GM12878 (cell line): ENCODE data around the gene TMEM14A. TPM values are rescaled to one million over a fixed set of nuclear protein-coding genes. Genes with fewer than 3 reads are reported as not detected.

ENCODE experiments used
- ATAC-seq: fragments of 200-7000 bp; cut with Tn5 transposase; 3 replicates; pipeline ENCODE4 v1.9.1; 2020; ENCODE audit warnings: mild to moderate bottlenecking, moderate library complexity
- BruUV-seq: library from RNA; stranded (reverse); fragments of 400-500 nt; replicated peaks from 2 replicates; lab custom pipeline; 2021; lab: Mats Ljungman, UMichigan
- CTCF ChIA-PET: fragments of 300-600 bp; sonication (Branson Sonifier 250); formaldehyde crosslinking; extraction: SDS; loops from one replicate; lab custom pipeline; 2021; ENCODE audit warnings: inconsistent platforms; lab: Yijun Ruan, JAX
- POLR2A ChIA-PET: fragments of 350-600 bp; formaldehyde crosslinking; extraction: SDS; loops from one replicate; lab custom pipeline; 2021; ENCODE audit warnings: inconsistent platforms; lab: Charles Lee
- RAD21 ChIA-PET: fragments of 300-600 bp; sonication (Branson Sonifier 250); formaldehyde crosslinking; loops from one replicate; lab custom pipeline; 2023; ENCODE audit warnings: antibody characterized with exemption; ENCODE audit not compliant: unreplicated experiment; lab: Charles Lee
- SMC1A ChIA-PET: fragments of 300-600 bp; sonication (Branson Sonifier 250); formaldehyde crosslinking; loops from one replicate; lab custom pipeline; 2023; ENCODE audit not compliant: unreplicated experiment, uncharacterized antibody; lab: Charles Lee
- DNase-seq: peaks from one replicate; pipeline ENCODE4 v3.0.0-alpha.2; 2011; ENCODE audit warnings: low read depth, low spot score
- FAIRE-seq: peaks from 3 replicates; lab custom pipeline; 2011; peaks lifted over from hg19 to GRCh38; lab: Jason Lieb, UNC
- H2AFZ ChIP-seq: 2 replicates; pipeline ENCODE4 v1.6.0; 2011; ENCODE audit warnings: low read depth, low read length, control low read depth; ENCODE audit not compliant: control insufficient read depth
- H3K27ac ChIP-seq: 2 replicates; pipeline ENCODE4 v1.5.1; 2011; ENCODE audit warnings: control low read depth; ENCODE audit not compliant: control insufficient read depth, insufficient read depth
- H3K27me3 ChIP-seq, 2 experiments: replicated peaks in 1 of 2; 2 replicates each; pipeline versions ENCODE4 v1.6.0 to v1.6.1; 2011; ENCODE audit warnings: low read length in 1 of 2; ENCODE audit not compliant: control insufficient read depth in 2 of 2, insufficient read depth in 2 of 2
- H3K36me3 ChIP-seq, 2 experiments: 2 replicates each; pipeline ENCODE4 v1.5.1; 2011; ENCODE audit warnings: low read length in 1 of 2; ENCODE audit not compliant: control insufficient read depth in 2 of 2, insufficient read depth in 2 of 2
- H3K4me1 ChIP-seq: 2 replicates; pipeline ENCODE4 v1.6.1; 2011; ENCODE audit warnings: mild to moderate bottlenecking, low read length, moderate library complexity, mixed read lengths; ENCODE audit not compliant: control insufficient read depth, insufficient read depth
- H3K4me2 ChIP-seq: 2 replicates; pipeline ENCODE4 v1.6.0; 2011; ENCODE audit warnings: control low read depth; ENCODE audit not compliant: control insufficient read depth, insufficient read depth
- H3K4me3 ChIP-seq: fragments of 200-600 bp; sonication (generic); 2 replicates; pipeline ENCODE4 v1.5.1; 2016
- H3K79me2 ChIP-seq: 2 replicates; pipeline ENCODE4 v1.6.0; 2011; ENCODE audit warnings: low read length; ENCODE audit not compliant: control insufficient read depth, insufficient read depth
- H3K9ac ChIP-seq: 2 replicates; pipeline ENCODE4 v1.8.0; 2011; ENCODE audit warnings: low read length, control low read depth, mixed read lengths; ENCODE audit not compliant: control insufficient read depth, insufficient read depth
- H3K9me3 ChIP-seq: replicated peaks from 3 replicates; pipeline ENCODE4 v1.5.1; 2011; ENCODE audit warnings: mild to moderate bottlenecking, low read length; ENCODE audit not compliant: control insufficient read depth, insufficient read depth
- H4K20me1 ChIP-seq: 2 replicates; pipeline ENCODE4 v1.6.0; 2011; ENCODE audit not compliant: control insufficient read depth, insufficient read depth
- FOXM1 ChIP-seq: IDR thresholded peaks from 2 replicates; pipeline ENCODE4 v1.6.1; 2012; ENCODE audit warnings: low read depth, mild to moderate bottlenecking, inconsistent platforms, low read length, moderate library complexity
- HDAC2 ChIP-seq: fragments of 200-600 bp; sonication (generic); IDR thresholded peaks from 2 replicates; pipeline ENCODE4 v1.6.1; 2017
- PAX5 ChIP-seq: IDR thresholded peaks from 2 replicates; pipeline ENCODE4 v1.6.1; 2011; ENCODE audit warnings: low read depth, low read length, borderline replicate concordance
- RUNX3 ChIP-seq: IDR thresholded peaks from 2 replicates; pipeline ENCODE4 v1.6.1; 2012; ENCODE audit warnings: low read length, inconsistent platforms
- ZBTB40 ChIP-seq: fragments of 450-650 bp; IDR thresholded peaks from 2 replicates; pipeline ENCODE4 v1.6.1; 2016; ENCODE audit warnings: mild to moderate bottlenecking, moderate library complexity, borderline replicate concordance
- WGBS: methylation state at CpG from one replicate; pipeline ENCODE4 v1.1.6; 2016; ENCODE audit warnings: low lambda C conversion rate; ENCODE audit not compliant: insufficient replicate concordance, insufficient coverage; ENCODE audit errors: missing lambda C conversion rate; 5-methylcytosine and 5-hydroxymethylcytosine counted together
- in situ Hi-C: fragments of 300-500 bp; cut with MboI; formaldehyde crosslinking; loops from 9 replicates; pipeline ENCODE4 v1.14.3; 2018; ENCODE audit warnings: mixed read lengths
- intact Hi-C: fragments of 100-400 bp; cut with micrococcal nuclease; formaldehyde crosslinking; loops from one replicate; pipeline ENCODE4 v1.14.2; 2022; ENCODE audit not compliant: unreplicated experiment
- polyA plus RNA-seq, 11 experiments: library from polyadenylated mRNA; depleted of rRNA in 4 of 11; unstranded in 6 of 11; stranded (reverse) in 5 of 11; fragments of >200 nt; fragmentation: Nextera tagmentation in 4 of 11; fragmentation: Illumina TruSeq in 1 of 11; extraction: Ambion mirVana in 4 of 11; extraction: Trizol in 1 of 11; gene quantifications; 1 replicate in 1 of 11; 2 replicates in 10 of 11; pipeline versions ENCODE4 v1.2.1 to v1.2.3, GENCODE V29; 2011 to 2016; ENCODE audit warnings: inconsistent platforms in 2 of 11, missing spikeins in 2 of 11, low read depth in 1 of 11
- total RNA-seq, 4 experiments: library from RNA; depleted of rRNA in 3 of 4; stranded (reverse); fragments of >200 nt in 3 of 4; fragmentation: Illumina TruSeq in 1 of 4; extraction: Trizol in 1 of 4; gene quantifications; 2 replicates each; pipeline versions ENCODE4 v1.2.1 to v1.2.3, GENCODE V29; 2013 to 2021

TMEM14A gene
- total and polyA plus RNA-seq, 10 of the 15 experiments (the other 5 are each of a cell fraction or from before 2014, with no cell fraction given): 15.6 to 143 (median 33.1) TPM

DNA sequence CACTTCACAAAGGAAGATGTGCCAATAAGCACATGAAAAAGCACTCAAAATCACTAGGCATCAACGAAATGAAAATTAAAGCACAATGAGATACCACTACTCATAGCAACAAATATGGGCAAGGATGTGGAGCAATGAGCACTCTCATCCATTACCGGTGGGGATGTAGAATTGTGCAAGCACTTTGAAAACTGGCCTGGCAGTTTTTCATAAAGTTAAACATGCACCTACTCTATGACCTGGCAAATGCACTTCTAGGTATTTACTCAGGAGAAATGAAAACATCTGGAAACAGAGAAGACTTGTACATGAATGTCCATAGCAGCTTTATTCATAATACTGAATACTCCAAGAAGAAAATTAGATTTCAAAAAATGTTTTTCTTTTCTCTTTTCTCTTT lies 34.1 kb upstream of the TMEM14A start:
- BruUV-seq: no TSS peak
- no peak for FAIRE-seq
- ChIA-PET POLR2A (no interaction called here), SMC1A (no interaction called here), CTCF (no interaction called here), RAD21 (interaction anchor here (0.9 kb wide), 1 partner anchor 141 kb away, joined by 3 read pairs; no protein-coding TSS in a partner anchor)
- peaks cover 0 to 3% of the 10 kb centered on the region in 2 experiments; a peak in 1 of 4 replicates for H3K27me3 ChIP-seq
- H3K4me1 ChIP-seq: no peaks in the 10 kb centered on the region
- H3K79me2 ChIP-seq: no peaks in the 10 kb centered on the region
- no peaks in the 10 kb centered on the region; the same call in 1 of the 2 replicates for H4K20me1 ChIP-seq
- H2AFZ ChIP-seq: no peak overlapping the region
- no peak for DNase-seq
- in situ Hi-C loops (no loop called here), intact Hi-C loops (no loop called here)
- H3K27ac ChIP-seq: no peak overlapping the region
- H3K4me3 ChIP-seq: no peak overlapping the region
- H3K9ac ChIP-seq: no peak overlapping the region
- no peak for ATAC-seq
- WGBS: 53% methylated on average over 2 of the region's 2 CpGs
- no peak overlapping the region for H3K4me2 ChIP-seq
- H3K9me3 ChIP-seq: no peaks in the 10 kb centered on the region
- no peak for TF ChIP-seq HDAC2
- TF ChIP-seq RUNX3: no peak
- TF ChIP-seq ZBTB40: no peak
- no peak for TF ChIP-seq PAX5
- no peak for TF ChIP-seq FOXM1
- TF ChIP-seq, all 136 proteins: peak for 0
- H3K36me3 ChIP-seq: no peaks in the 10 kb centered on the region
